KBM-7 (cell line): Measurements from ENCODE around the gene ARPC2.

Experiments used
- DNase-seq: peaks from one replicate; pipeline ENCODE4 v3.0.0-alpha.2; 2015
- in situ Hi-C: fragments of 300-500 bp; cut with MboI; formaldehyde crosslinking; loops from 2 replicates; pipeline ENCODE4 v1.14.3; 2020; ENCODE audit warnings: low sequenced_read_pairs, low pct_unique_long_range_greater_than_20kb, mixed read lengths

Gene ARPC2

DNA sequence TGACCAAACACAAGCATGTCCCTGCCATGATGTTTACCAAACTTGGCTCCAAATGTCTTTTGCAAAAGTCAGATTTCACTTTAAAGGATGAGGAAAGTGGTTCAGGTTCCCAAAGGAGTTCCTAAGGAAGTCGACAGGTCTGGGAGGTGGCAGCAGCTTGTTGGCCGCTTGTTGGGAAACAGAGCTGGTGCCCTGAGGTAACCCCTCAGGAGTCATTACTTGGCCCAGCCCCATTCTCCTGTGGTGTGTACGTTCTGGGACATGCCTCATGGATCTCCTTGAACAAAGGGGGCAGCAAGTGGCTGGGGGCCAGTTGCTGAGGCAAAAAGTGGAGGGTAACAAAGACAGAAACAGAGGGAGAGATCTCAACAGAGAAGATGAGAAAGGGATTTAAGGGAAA is 64.5 kb downstream of the ARPC2 start:
- in situ Hi-C loops = no loop called here
- no peak for DNase-seq

DNA sequence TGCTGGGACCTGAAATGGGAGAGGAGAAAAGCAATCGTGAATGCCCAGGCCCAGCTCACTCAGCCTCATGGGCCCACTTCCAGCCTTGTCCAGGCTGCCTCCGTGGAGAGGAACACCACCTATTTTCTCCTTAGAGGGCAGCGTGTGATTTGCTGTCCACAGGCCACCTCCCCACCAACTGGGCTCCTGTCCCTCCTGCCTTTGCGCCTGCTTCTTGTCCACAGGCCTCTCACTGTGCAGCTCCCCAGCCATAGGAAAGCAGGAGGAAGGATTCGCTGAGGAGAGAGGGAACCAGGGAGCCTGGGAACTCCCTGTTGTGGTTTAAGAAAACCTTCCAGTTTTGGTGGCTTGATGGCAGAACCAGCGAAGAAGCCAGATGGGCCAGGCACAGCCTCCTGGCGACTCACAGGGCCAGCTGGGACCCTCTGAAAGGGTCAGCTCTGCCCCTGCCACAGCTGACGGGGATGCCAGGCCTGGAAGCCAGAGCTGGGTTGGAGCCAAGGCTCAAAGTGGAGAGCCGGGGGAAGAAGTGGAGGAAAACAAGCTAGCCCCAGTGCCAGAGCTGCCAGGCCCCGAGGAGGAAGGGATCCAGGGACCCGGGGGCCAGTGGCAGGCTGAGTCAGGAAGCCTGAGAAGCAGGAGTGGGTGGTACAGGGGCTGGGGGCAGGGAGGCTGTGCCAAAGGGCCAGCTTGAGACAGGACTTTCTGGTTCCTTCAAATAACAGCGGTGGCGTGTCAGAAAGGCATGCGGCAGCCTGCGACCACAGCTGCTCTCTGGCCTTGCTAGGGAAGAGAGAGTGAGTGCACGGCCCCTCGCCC is 65.4 kb downstream of the ARPC2 start:
- in situ Hi-C loops = no loop called here
- DNase-seq = no peak

DNA sequence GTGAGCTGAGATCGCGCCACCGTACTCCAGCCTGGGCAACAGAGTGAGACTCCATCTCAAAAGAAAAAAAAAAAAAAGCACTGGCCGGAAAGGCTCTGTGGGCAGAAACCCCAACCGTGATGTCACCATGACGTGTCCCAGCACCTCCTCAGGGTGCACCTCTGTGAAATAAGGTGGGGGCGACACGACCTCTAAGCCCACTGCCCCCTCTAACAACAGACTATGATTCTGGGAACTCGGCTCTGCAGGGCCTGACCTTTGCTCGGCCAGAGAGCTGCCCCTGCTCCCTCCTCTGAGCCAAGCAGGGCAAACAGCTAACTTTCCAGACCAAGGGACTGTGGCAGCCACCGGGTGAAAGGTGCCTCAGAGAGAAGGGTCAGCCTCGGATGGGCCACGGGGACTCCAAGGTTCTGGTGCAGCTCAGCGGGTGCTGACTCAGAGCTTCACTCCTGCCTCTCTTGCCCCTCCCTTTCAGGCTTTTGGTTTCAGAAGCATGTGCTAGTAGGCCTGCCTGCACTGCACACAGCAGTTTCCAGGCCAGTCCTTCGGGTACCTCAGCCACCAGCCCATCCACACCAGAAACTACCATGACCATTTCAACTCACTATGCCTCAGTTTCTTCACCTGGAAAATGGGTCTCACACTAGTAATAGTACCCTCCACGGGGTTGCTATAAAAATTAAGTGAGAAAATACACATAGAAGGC is 67.3 kb downstream of the ARPC2 start:
- DNase-seq = no peak
- in situ Hi-C loops = no loop called here

DNA sequence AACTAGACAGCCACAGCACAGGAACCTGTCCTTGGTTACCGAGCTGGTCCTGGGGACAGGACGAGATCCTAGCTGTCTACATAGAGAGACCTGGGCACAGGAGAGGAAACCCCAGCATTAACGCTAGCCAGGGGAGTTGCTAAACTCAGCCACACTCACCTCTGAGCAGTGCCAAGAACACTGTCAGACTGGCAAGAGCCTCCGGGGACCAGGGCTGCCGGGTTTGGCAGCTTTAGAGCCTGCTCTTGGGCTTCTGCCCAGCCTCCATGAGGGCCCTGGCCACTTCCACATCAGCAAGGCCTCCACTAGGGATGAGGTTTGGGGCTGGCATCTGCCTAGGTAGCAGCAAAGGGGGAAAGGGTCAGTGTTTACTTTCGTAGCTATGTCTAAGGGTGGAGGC is 68.6 kb downstream of the ARPC2 start:
- in situ Hi-C loops = no loop called here

DNA sequence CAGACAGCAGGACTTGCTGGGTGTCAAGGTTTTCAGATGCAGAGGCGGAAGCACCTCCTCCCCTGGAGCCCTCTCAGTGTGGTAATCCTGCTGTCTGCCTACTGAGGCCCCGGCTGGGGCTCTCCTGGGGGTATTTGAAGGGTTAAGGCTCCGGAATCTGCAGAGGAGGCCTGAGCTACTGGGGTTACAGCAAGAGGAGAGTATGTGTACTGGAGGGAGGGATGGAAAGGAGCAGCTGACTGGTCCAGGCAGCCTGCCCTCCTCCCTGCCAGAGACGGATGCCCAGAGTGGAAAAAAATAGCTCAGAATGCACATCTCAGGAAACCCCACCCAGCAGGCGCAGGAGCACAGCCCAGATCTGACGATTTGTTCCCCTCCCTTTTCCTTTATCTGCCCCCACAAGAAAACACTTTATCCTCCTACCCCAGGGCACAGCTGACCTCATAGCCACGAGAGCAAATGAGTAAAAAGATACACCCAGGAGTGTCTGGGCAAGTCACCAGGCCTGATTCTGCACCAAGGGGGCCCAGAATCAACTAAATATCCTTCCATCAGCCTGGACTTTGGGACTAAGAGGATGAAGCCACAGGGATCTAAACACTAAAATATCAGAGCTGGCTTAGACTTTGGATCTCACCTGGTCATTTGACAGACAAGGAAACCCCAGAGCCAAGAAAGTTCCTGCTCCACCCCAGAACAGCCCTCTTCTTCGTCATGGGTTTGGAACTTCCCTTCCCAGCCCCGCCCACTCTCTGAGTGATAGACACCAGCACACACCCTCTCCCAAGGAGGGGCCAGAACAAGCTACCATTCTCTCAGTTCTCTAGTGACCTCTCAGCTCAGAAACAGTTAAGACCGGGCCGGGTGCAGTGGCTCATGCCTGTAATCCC is 69.8 kb downstream of the ARPC2 start:
- DNase-seq = peak; percentile 88
- in situ Hi-C loops = no loop called here

More for the DNA sequence above, 68.6 kb downstream of the ARPC2 start:
- DNase-seq = no peak

DNA sequence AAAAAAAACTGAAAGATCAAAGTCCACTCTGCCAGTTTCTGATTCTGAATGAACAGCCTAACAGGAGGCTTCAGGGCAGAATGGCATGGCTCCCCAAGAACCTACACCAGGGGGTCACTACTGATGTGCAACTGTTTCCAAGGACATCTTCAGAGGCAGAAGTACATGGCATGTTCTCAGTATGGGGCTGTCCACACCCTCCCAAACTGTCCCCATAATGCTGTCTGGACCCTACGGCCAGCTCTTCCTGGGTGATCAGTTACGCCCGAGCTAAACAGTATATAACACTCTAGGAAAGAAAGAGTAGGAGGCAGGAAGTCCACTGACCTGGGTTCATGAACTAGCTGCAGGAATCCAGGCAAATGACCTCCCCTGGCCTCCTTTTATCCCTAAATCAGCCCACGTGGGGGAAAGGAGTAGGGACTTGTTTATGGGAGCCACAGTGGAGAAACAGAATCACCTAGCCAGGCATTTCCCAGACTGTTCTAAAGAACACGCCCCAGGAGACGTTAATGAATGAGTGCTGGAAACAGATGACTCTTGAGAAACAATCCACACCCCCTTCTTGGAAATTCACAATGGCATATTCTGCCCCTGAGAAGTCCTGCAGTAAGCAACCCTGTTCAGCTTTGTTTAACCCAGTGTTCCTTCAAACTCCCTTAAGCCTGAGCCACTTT is 72.8 kb downstream of the ARPC2 start:
- DNase-seq = no peak
- in situ Hi-C loops = loop anchor here (10.0 kb wide), 1 partner anchor 105 kb away; the partner anchor contains the start of gene CTDSP1

DNA sequence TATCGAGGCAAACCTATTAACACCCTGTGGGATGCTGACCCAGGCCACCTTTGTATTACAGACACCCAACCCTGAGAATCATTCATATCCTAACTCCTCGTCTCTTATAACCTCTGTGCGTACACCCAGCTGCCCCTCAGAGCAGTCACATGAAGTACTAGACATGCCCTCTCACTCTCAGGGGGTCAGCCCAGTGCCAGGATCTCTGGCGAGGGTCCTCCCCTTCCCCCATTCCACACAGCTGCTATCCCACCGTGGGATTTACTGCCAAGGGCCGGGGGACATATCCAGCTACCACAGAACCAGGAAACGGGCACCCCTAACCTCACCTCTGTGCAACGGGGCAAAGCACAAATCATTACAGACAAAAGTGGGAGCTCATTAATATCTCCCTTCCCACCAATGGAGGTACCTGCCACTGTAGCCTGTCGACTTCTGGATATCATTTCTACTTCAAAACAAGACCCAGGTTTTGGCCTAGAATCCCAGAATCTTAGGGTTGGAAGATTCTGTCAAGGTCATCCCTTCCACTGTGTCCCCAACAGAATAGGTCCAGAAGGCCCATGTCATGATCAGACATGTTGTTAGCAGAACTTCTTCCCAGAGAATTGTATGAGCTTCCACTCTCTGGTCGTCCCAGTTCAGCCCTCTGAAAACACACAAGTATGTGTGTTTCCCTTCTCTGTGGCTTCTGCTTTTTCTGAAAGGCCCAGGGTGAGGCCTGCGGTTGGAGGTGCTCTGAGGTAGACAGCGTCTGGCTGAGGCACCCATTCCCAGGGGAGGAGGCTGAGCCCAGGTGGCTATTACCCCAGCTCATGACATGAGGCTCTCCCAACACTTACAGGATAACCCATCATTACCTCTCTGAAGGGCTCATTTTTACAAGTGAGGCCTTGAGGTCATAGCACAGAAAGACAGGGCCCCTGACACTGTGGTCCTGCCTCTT is 73.6 kb downstream of the ARPC2 start:
- in situ Hi-C loops = loop anchor here (10.0 kb wide), 1 partner anchor 104 kb away; the partner anchor contains the start of gene CTDSP1
- DNase-seq = peak; percentile 75

DNA sequence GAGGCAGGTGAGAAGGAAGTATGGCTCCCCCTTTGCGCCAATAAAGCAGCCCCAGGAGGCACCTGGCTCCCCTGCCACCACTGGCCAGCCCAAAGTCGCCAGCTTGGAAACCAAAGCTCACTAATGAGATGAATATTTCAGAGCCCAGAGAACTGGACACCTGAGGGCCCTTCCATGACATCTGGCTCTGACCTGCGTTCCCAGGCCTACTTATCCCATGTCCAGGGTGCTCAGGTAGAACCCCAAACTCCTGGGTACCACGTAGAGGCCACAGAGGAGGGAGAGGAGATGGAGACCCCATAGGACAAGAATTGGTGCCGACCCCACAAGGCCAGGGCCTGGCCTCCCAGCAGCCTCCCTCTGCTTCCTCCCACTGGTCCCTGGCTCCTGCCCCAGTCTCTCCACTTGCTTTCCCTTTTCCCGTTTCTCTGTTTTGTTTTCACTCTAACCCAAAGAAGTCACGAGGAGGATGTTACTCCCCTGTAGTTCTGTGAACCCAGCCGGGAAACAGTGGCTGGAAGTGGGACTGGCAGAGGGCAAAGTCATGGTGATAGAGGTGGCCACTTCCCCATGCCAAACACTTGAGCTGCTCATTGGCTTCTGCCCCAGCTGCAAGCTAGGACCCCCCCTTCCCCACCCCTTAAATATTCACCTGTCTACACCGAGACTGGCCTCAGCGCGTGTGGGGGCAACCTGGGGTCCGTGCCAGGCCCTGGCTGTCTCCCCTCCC is 74.5 kb downstream of the ARPC2 start:
- peak; percentile 45 for DNase-seq
- in situ Hi-C loops = loop anchor here (10.0 kb wide), 1 partner anchor 103 kb away; the partner anchor contains the start of gene CTDSP1

DNA sequence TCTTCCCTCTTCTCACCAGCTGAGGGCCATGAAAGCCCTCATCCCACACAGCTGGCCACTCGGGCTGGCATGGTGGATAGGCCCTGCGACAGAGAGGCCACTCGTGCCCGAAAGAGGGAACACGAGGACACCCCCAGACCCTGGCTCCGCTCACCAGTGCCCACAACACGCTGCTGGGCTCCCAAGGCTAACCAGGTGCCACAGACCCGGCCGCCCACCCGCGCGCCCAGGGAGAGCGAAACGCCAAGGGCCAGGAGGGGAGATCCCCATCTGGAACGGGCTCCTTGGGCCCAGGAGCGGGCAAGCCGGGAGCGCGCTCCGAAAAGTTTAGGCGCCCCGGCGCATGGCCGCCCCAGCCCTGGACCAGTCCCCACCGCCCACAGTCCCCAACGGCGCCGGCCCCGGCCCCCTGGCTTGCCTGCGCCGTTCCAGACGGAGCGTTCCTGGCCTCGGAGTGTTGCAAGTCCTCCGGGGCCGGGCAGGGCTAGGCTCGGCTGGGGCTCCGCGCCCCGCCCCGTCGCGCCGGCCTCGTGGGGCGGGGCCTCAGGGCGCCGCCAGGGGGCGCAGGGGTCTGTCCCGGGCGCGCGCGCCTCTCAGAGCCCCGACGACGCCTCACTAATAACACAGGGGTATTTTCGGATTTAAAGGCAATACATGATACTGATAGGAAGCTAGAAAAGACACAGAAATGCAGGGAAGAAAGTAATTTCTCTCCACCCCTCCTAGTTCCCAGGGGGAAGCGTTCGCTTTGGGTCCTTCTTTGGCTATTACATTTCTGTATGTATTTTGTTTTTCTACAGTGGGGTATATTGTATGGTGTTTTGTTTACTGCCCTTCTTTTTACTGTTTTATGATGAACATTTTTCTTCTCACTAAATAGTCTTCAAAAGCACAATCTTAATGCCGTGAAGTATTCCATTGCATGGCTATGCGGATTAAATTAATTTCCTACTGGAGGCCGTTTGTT is 75.3 kb downstream of the ARPC2 start, which contains the start of gene TMBIM1:
TSS of gene TMBIM1 (minus strand) at position 456 of the 967 bp plus-strand sequence. CDS start 10,362 bp downstream, outside the sequence.
- peak; percentile 77 for DNase-seq
- in situ Hi-C loops = loop anchor here (10.0 kb wide), 1 partner anchor 102 kb away; the partner anchor contains the start of gene CTDSP1

DNA sequence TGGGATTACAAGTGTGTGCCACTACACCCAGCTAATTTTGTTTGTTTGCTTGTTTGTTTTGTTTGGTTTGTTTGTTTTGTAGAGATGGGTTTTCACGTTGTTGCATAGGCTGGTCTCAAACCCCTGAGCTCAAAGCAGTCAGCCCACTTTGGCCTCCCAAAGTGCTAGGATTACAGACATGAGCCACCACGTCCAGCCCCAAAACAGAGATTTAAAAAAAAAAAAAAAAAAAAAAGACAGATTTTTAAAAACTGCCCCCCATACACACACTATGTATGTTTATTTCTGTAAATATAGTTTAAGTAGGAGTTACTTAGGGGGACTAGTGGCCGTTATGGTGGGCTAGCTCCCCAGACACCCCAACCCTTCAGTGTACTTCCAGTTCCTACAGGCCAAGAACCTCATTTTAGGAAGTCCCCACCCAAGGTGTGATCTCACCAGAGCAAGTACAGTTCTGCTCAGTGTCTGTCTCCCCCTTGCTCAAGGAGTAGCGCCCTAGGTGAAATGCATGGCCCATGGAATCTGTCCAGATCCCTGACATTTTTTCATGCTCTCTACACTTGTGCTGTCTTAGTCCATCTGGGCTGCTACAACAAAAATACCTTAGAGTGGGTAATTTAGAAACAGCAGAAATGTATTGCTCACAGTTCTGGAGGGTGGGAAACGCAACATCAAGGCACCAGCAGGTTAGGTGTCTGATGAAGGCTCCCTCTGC is 76.9 kb downstream of the ARPC2 start:
- in situ Hi-C loops = loop anchor here (10.0 kb wide), 1 partner anchor 101 kb away; the partner anchor contains the start of gene CTDSP1

DNA sequence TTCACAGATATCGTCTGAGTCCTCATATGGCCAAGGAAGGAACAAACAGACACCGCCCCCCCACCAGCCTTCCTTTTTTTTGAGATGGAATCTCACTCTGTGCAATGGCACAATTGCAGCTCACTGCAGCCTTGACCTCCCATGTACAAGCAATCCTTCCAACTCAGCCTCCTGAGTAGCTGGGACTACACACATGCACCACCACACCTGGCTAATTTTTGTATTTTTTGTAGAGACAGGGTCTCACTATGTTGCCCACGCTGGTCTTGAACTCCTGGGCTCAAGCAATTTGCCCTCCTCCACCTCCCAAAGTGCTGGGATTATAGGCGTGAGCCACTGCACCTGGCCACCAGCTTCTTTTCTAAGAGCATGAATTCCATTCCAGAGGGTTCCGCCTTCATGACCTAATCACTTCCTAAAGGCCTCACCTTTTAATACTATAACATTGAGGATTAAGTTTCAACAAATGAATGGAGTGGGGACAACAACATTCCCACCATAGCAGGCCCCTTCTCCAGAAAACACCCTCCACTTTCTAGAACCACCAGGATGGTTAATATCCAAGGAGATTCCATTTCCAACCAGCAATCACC is 77.5 kb downstream of the ARPC2 start:
- in situ Hi-C loops = loop anchor here (10.0 kb wide), 1 partner anchor 100 kb away; the partner anchor contains the start of gene CTDSP1
- DNase-seq = no peak

More for the DNA sequence above, 76.9 kb downstream of the ARPC2 start:
- no peak for DNase-seq

DNA sequence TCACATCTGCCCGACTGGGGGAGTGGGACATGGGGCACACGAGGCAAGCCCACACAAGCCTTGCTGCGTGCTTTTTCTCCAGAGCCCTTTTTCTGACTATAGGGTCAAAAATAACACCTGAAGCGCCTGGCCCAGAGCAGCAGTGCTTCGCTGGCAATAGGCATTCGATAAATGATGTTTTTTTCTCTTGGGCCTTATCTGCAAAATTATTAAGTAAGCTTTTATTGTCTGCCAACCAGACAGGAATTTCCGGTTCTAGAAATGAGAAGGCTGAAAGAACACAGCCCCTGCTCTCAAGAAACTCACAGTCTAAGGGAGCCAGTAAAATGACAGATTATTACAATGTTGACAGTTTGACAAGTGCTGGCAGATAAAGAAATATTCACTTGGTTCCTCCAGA is 78.0 kb downstream of the ARPC2 start:
- no peak for DNase-seq
- in situ Hi-C loops = loop anchor here (10.0 kb wide), 1 partner anchor 100 kb away; the partner anchor contains the start of gene CTDSP1

DNA sequence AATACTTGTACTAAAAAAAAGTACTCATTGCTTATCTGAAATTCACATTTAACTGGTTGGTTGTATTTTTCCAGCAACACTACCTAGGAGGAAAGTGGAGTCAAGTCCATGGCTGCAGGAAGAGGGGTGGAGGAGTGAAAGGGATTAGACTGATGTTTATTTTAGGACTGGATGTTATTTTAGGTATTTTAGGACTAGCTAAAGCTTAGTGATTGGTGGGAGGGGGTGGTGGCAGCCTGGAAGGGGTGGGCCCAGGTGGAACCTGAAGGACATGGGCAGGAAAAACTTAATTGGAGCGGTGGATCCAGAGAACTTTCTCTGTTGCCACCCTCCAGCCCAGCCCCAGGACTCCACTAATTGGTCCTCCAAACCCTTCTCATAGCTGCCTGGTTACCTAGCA is 79.2 kb downstream of the ARPC2 start:
- DNase-seq = no peak
- in situ Hi-C loops = loop anchor here (10.0 kb wide), 1 partner anchor 99 kb away; the partner anchor contains the start of gene CTDSP1

DNA sequence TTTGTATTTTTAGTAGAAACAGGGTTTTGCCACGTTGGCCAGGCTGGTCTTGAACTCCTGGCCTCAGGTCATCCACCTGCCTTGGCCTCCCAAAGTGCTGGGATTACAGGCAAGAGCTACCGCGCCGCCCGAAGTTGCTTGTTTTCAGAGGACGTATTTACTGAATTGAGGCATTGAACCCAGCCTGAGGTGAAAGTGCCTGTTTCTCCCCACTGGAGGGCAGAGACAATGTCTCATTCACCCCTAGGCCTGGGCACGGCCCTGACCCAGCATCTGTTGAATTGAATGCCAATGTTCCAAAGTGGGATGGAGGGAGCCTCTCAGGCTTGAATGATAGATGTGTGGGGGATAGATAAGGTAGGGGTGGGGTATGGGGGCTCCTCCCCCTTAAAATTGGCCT is 79.9 kb downstream of the ARPC2 start:
- DNase-seq = no peak
- in situ Hi-C loops = loop anchor here (10.0 kb wide), 1 partner anchor 98 kb away; the partner anchor contains the start of gene CTDSP1
